ENCODE measurements around the gene RAD1.

RAD1 gene

GRCh38 chr5:34915139-34915855, at the start of gene RAD1, which contains the start of gene BRIX1:
Gene RAD1, minus strand, starts transcription at chr5:34915504. Its CDS starts 612 bp downstream, at chr5:34914892.
Gene BRIX1, plus strand, starts transcription at chr5:34915711. Its CDS starts 28 bp downstream, at chr5:34915739.
- no peak for TF ChIP-seq CTCF (IDR thresholded peaks at IDR 0.05)

- no peak for TF ChIP-seq CTCF (IDR thresholded peaks at IDR 0.05)
Measured at GRCh38 chr5:34959323-34959722, 44.0 kb upstream of the RAD1 start.

GRCh38 chr5:34957857-34958690, 42.8 kb upstream of the RAD1 start:
- TF ChIP-seq CTCF (IDR thresholded peaks at IDR 0.05) = peak; percentile 69

- no peak for TF ChIP-seq CTCF (IDR thresholded peaks at IDR 0.05)
Measured at GRCh38 chr5:34957321-34957720, 42.0 kb upstream of the RAD1 start.

- no peak for TF ChIP-seq CTCF (IDR thresholded peaks at IDR 0.05)
Measured at GRCh38 chr5:34944460-34945047, 29.2 kb upstream of the RAD1 start.

- no peak for TF ChIP-seq CTCF (IDR thresholded peaks at IDR 0.05)
Measured at GRCh38 chr5:34944044-34944443, 28.7 kb upstream of the RAD1 start.

GRCh38 chr5:34941936-34942335, 26.6 kb upstream of the RAD1 start:
- no peak for TF ChIP-seq CTCF (IDR thresholded peaks at IDR 0.05)
